NCI-H146 (cell line): Measurements from ENCODE around the gene ATRNL1.
A peak's percentile ranks its signal among the peaks of the same experiment; 100 is the strongest.

ENCODE experiments used
- DNase-seq: peaks from one replicate; lab custom pipeline; 2025; lab: John Stamatoyannopoulos, UW

ATRNL1 gene

DNA sequence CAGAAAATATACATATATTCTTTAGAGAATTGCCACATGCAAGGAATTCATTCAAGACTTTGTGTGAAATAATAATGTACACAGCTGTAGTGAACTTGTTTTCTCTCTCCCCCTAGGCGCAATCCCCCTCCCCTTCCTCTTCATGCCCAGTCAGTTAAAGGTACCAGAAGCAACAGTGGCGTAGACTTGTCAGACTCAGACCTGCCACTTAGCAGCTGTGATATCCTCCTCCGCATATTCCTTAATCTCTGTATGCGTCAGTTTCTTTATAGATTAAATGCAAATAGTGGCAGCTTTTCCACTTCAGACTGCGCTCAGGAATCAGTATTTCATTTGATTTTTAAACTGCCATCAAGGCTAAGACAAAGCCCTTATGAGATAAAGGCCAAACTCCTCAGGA is 815.9 kb downstream of the ATRNL1 start:
- DNase-seq: no peak

DNA sequence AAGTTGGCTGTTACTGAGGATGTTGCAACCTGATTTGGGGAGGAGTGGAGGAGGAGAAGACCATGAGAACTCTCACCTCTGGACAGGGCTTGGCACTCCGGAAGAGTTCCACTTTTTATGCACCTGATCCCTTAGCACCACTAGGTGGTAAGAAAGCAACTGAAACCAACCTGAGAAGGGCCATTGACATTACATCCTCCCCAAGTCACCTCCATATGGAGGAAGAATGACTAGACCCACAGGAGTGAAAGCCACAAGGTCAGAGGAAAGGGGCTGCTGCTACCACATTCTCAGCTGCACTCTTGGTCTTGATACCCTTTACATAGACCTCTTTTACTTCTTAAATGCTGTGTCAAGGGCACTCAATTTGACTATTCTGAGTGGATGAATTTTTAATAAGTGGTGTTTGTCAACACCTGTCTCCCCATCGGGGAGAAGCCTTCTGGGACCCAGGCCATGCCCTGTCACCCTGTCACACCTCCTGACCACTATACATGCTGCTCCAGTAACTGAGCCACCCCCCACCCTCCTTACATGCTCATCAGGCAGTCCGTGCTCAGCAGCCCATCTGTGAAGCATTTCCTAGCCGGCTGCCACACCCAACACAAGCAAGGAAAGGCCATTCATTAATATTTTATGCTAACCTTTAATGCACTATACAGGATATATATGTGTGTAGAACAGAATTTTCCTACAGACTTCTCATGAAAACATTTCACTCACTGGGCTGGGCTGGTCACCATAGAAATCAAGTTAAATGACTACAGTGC is 817.0 kb downstream of the ATRNL1 start:
- DNase-seq: no peak

DNA sequence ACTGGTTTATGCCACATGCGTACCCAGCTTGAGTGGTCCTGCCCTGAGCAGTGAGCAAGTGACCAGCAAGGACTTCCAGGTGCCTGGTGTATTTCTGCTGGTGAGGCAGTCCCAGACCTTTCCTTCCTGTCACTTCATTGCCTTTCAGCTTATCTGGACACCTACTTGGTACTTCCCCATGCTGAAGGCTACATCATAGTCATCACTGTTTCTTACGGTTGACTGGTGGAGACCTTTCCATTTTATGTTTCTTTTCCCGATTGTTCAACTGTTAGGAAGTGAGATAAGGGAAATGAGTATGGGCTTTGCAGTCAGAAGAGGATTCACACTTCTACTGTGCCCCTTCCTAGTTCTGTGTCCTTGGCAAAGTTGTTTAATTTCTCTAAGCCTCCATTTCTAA is 821.3 kb downstream of the ATRNL1 start:
- DNase-seq: no peak

DNA sequence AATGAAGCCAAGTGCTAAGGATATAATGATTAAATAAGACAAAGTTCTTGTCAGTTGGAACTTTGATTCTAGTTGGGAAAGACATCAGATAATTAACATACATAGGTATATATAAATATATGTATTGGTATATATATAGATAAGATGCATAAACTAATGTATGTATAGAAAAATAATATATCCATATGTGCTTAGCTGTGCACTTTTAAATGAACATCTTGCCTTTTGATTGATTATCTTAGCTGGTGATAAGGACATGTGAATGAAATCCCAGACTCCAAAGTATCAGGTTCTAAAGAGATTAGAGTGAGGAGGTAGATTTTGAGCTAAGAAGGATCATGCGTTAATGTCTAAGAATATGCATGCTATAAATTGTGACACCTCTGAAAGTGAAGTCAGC is 822.3 kb downstream of the ATRNL1 start:
- DNase-seq: no peak

DNA sequence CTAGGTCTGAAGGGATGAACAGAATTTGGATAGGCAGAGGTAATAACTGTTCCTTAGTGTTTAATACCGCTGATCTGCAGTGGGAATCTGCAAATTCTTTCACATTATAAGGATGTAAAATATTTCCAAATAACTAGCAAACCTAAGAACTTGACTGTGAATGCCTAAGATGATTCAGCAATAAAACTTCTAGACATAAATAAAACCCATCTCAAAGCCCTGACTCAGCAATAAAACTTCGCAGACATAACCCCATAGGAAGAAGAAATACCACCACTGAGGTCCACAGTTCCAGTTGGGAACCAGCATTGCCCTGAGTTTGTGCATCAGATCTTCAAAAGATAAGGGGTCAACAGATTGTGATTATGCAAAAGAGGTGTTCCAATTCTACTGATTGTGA is 825.6 kb downstream of the ATRNL1 start:
- DNase-seq: no peak

DNA sequence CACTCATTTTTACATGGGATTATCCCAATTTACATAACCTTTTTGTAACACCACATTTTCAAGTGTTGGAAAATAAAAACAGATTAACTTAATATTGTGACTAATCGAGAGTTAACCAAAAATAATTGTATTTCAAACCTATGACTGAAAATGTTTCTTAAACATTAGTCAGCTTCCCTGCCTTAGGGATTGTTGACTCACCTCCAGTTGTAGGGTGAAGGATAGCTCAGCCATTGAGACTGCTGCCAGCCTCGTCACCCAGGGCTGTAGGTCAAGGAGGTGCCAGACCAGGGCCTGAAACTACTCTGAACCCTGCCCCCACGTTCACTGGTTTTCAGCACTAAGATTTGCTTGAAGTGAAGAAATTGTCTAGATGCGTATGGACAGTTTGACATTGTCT is 828.6 kb downstream of the ATRNL1 start:
- no peak for DNase-seq

DNA sequence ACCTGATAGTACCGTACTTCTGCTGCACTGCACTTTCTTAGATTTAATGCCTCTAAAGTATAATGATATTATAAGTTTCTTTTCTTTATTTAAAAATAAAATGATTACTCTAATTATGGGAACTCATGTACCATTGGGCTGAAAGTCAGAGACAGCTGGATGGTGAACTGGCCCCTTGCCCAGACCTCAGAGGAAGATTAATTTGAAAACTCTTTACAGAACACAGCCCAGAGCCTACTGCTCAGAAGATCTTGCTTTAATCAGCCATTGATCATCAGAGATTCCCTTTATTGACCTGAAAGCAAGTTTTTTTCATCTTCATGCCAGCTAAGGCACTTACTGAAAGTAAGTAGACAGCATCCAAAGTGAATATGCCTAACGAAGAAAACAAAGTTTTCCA is 838.1 kb downstream of the ATRNL1 start:
- DNase-seq: no peak

DNA sequence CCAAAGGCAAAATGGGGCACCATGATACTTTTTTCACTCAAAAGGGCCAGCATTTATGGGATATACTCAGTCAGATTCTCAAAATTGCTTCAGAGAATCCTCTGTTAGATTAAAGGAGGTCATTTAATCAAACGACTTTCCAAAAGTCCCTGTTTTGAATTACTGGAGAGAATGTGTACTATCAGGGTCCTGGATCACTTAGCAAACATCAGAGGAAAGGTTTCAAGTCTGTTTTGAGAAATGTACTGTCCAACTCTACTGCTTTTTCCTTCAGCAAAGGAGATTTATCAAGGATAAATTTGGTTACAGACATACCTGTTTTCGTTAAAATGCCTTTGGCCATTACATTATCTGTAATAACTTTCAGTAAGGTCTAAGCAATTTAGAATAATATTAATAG is 838.9 kb downstream of the ATRNL1 start:
- no peak for DNase-seq

DNA sequence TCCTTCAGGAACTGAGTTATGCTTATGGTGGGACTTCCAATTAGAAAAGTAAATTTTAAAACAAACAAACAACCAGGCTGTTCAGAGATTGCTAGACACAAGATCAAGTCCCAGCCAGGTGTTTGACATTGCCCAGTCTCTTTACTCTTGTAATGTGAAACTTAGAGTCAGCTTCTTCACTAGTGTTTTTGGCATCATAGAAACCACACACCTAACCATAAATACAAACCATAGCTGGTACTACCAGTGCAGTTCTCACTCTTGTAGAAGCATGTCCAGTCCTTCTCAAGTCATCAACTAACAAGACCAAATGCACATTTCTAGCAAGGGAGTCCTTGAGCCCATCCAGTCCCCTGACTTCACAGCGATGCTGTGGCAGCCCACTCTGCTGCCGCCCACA is 839.9 kb downstream of the ATRNL1 start:
- no peak for DNase-seq

DNA sequence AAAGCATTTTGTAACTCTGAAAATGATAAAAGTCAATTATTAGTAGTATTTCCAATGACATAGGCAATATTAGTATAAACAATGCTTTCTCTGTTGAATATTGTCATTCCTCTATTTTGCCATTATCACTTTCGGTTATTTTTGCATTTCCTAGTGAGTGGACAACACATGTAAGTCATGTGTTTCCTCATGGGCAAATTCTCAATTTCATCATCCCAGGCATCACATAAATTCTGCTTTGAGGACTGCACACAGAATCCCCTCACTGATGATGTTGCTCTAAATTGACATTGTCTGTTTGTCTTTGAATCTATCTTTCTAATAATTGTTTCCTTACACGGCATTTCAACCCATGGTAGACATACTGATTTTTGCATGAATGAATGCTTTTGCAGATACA is 842.6 kb downstream of the ATRNL1 start:
- no peak for DNase-seq

DNA sequence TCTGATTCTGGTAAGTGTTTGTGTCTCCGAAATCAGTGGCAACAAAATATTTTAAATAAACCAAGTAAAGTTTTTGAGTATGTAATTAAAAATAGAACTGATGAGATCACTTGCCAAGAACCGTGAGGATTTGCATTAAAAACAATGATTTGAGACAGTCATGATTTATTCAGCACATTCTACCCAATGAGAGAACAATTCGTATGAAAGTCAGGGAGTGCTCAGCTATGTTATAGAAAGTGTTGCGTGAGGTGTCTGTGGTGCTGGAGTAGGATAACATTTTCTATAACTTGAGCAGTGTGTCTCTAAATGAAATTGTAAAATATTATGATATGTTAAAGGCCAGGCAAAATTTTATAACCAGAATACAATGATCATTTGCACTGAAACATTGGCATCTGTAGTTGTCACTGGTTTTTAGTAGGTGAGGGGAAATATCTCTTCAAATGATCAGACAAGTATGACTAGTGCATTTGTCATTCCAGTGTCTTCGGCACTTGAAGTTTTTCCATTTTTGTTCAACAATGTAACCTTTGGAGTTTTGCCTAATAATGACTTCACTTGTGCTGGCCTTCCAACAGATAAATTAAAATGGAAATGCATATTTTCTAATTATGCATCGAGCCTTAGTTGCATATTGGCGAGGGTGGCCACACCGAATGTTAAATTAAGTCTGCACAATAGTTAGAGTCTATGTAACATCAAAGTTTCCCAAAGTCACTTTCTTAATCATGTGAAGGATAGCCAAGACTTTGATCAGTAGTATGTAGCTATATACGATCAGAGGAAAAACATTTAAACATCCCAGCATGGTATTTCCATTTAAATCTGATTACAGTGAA is 844.0 kb downstream of the ATRNL1 start:
- no peak for DNase-seq

DNA sequence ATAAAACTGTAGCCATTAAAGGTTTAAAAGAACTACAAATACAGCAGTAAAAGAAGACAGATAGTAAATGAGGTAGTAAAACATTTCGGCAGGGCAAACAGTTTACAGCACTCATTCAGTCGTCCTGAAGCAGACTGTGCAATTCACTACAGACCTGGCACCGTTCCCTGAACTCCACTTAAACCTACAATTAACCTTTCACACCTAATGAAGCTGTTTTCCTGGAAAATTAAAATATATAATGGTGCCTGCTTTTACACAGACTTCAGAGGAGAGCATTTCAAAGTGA is 844.5 kb downstream of the ATRNL1 start:
- DNase-seq: peak; percentile 1

DNA sequence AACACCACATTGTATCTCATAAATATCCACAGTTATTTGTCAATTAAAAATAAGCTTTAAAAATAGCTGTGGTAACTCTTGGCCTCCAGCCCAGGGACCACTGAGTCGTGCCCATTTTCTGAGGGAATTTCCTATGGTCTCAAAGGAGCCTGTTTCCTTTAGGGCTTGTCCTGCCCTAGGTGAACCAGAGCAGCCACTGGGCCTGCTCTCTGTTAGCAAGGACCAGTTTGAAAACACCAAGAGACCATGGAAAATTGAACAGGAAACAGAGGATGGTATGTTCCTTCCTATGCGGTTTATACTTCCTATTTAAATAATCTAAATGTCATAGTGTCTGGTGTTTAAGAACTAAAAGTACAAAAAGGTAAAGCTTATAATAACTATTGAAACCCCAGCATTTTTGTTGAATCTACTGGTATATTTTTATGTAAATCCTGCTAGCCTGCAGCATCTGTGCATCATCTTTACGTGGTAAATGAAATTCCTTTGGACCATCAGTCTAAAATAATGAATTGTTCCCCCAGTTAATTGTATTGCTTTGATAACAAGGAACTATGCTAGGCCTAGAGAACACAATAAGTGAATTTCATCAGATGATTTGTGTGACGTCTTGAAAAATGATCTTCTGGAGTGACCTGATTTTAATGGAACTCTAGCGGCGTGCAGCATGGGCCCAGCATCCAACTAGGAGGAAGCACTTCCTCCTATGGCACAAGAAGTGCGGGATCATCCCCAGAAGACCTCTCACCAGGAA is 846.1 kb downstream of the ATRNL1 start:
- DNase-seq: no peak

DNA sequence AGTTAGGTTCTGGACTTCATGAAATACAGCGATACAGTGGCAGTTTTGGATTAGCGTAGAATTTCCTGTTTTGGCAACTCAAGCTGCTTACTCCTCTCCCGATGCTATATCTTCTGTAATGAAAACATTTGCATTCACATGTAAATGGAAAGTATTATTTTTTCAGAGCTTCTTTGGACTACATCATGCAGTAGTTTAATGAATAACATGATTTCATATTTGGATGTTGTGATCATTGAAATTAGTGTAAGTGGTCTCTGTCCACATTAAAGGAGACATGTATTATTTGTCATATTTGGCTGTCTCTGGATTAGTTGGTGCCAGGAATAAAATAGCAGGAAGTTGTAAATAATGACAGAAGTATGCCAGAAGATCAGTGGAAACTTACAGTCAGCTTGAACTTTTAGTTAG is 848.2 kb downstream of the ATRNL1 start:
- no peak for DNase-seq

DNA sequence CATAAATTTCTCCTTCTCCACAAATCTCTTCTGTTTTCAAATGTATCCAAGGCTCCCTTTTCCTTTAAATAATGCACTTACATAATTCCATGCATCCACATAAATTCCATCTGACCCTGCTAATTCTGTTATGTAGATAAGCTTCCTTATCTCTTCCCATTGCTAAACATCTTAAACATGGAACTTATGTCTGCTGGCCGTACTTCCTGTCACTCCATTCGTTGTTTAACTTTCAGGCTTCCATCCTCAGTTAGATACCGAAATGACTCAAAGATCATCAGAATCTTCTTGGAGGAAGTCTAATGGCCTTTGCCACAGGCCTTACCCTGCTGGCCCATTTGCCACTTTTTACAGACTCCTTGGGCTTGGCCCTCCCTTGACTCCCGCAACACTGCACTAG is 848.9 kb downstream of the ATRNL1 start:
- no peak for DNase-seq

DNA sequence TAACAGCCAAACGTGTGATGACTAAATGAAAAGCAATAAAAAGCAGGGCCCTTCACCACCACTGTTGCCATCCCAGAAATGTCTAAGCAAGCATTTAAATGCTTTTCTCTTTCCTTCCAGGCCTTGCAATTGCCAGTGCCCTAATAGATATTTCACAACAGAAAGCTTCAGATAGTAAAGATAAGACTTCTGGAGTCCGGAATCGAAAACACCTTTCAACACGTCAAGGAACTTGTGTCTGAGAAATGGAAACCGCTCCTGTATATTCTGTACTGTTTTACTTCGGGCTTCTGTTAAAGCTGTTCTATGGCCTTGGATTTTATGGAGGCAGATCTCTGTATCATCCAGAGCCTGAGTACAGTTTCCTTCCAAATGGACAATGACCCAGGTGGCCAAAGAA is 851.4 kb downstream of the ATRNL1 start:
- DNase-seq: no peak

DNA sequence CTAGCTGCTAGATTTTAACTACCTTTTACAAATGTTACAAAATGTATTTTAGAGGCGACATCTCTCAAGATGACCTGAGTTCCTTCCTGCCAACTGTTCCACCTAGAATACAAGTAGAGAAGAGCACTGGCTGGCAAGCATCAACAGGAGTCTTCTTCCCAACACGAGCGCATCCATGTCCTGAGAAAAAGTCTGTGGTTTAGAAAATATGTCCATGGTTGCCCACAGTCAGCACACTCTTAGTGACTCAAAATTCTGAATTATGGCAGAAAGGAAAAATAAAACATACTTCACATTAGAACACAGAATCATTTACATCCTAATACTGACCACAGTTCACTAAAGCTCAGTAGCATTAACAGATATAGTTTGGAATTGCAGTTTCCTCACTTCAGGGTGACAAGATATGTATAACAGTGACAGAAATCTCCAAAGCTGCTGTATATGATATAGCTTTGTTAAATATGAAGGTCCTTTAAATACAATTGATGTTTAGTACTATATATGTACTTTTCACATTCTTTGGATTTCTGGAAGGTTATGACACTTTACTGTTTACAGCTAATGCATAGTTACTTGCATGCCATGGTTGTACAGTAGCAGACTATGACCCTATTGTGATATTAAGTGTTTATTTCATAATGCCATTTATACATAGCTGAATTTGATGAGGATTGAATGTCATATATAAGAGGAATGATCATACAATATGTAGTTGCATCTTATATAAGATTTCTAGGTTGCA is 852.7 kb downstream of the ATRNL1 start:
- no peak for DNase-seq

DNA sequence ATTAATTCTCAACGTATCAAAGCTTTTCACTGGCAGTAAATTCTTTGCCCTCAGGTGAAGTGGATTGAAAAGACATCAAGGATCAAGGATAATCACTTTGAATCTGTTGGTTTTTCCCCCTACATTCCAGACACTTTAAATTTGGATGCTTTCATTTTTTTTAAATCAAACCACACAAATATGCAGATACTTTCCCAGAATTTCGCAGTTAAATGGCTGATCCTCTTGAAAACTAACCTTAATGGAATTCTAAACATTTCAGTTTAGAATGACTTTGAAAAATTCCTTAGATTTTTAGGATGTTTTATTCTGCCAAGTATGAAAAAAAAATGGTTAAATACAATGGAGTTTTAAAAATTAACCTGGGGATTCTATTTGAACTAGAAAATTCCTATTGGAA is 853.9 kb downstream of the ATRNL1 start:
- DNase-seq: no peak

DNA sequence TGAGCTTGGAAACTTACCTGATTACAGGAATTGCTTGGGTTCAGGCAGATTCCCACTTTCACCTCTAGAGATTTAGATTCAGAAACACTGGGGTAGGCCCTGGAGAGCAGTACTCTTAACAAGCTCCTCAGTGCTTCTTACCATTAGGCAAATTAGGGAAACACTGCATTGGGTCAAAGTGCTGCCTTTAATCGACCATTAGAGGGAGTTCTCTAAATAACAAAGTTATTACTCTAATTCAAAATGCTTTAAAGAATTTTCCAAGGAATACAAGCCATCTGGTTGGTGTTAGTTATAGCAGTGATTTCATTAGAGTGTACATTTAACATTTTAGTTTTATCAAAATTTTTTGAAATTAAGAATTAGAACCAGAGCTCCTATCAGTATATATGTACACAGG is 855.3 kb downstream of the ATRNL1 start:
- DNase-seq: no peak

DNA sequence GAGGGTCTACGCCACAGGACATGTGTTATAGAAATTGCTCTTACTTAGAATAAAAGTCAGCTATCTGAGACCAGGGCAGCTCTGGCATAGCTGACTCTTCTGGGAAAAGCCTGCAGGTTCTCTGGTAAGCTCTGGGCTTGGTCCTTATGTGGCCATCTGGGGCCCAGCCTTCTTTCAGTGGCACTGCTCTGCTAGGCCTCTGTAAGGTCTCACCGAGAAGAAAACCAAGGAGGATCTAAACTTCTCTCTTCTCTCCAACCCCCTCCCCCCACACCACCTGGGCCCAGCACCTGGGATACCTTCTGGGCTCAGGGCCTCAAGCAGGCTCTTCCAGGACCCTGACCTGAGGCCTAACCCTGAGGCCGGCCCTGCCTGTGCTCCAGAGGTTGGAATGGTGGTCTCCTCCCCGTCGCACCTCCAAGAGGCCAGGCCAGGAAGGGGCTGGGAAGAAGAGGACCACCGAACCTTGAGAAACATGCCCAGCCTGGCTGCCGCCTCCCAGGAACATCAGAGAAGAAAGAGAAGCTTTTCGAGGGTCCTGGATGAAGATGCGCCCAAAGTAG is 856.2 kb downstream of the ATRNL1 start:
- no peak for DNase-seq

DNA sequence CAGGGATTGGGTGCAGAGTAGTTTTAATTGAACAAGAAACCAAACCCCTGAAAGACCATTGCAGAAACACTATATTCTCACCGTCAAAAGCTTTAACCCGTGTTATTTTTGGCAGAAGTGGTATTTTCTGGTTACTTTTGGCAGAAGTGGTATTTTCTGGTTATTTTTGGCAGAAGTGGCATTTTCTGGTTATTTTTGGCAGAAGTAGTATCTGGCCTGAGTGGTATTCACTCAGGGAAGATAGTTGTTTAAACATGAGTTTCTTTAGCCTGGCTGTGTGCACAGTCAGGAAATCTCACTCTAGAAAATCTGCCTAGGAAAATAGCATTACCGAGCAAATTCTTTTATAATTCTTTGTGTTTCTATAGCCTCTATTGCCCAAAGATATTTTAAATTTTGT is 857.2 kb downstream of the ATRNL1 start:
- no peak for DNase-seq

DNA sequence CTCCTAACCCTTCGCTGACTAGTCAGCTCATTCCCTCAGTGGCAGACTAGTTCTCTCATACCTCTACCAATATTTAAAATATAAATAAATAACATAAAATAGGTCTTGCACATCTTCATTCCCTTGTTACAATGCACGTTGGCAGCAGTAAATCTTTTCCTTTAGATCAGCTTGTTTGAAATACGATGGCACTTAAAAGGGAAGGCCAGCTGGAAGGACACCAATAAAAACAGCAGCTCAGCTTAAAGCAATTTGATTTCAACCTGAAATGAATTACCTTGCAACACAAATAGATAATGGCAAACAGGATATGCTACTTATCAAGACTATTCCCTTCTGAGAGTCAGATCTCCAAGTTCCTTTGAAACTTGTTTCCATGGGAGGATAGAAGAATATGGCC is 858.1 kb downstream of the ATRNL1 start:
- no peak for DNase-seq
